ENCODE results near the gene TP53TG5. TPM values are rescaled to one million over a fixed set of nuclear protein-coding genes. Genes with fewer than 3 reads are reported as not detected.

The TP53TG5 gene
- total RNA-seq, 2 donors from 2014 or later: 0.40 to 1.0 TPM

GRCh38 chr20:45340951-45341350 is 37.2 kb downstream of the TP53TG5 start:
- H3K9ac ChIP-seq (ENCODE audit: low read depth in 2 of 2, low read length in 2 of 2): peak overlapping the region in 1 of 2 donors; percentile 100
- DNase-seq: no peak
- H3K27ac ChIP-seq: peak overlapping the region; percentile 93
- peaks cover 52% of the 10 kb centered on the region for H3K4me1 ChIP-seq
- no peaks in the 10 kb centered on the region for H3K27me3 ChIP-seq
- TF ChIP-seq CTCF (IDR thresholded peaks at IDR 0.05): no peak
- H3K36me3 ChIP-seq: no peaks in the 10 kb centered on the region
- no peaks in the 10 kb centered on the region for H3K9me3 ChIP-seq
- H3K4me3 ChIP-seq: no peak overlapping the region
- intact Hi-C loops (cut with DNase I): no loop called here

- Histone ChIP-seq H3K9ac (ENCODE audit: low read depth in 2 of 2, low read length in 2 of 2) (peak overlapping the region in 1 of 2 donors; percentile 100), H3K9me3 (no peaks in the 10 kb centered on the region), H3K36me3 (no peaks in the 10 kb centered on the region), H3K4me3 (no peak overlapping the region), H3K27me3 (no peaks in the 10 kb centered on the region), H3K4me1 (peaks cover 52% of the 10 kb centered on the region), H3K27ac (peak overlapping the region; percentile 4)
- no peak for TF ChIP-seq CTCF (IDR thresholded peaks at IDR 0.05)
- intact Hi-C loops (cut with DNase I): no loop called here
- no peak for DNase-seq
These were observed 37.8 kb downstream of the TP53TG5 start for GRCh38 chr20:45340236-45340847.

- Histone ChIP-seq H3K9me3 (no peaks in the 10 kb centered on the region), H3K27me3 (no peaks in the 10 kb centered on the region), H3K4me1 (peaks cover 50% of the 10 kb centered on the region), H3K36me3 (no peaks in the 10 kb centered on the region), H3K9ac (ENCODE audit: low read depth in 2 of 2, low read length in 2 of 2) (peak overlapping the region in 1 of 2 donors; percentile 100), H3K27ac (peak overlapping the region; percentile 72), H3K4me3 (no peak overlapping the region)
- no peak for DNase-seq
- no peak for TF ChIP-seq CTCF (IDR thresholded peaks at IDR 0.05)
- intact Hi-C loops (cut with DNase I): no loop called here
These were observed 38.3 kb downstream of the TP53TG5 start for GRCh38 chr20:45339799-45340198.

- Histone ChIP-seq H3K27me3 (no peaks in the 10 kb centered on the region), H3K4me1 (peaks cover 45% of the 10 kb centered on the region), H3K36me3 (no peaks in the 10 kb centered on the region), H3K27ac (peak overlapping the region; percentile 72), H3K9ac (ENCODE audit: low read depth in 2 of 2, low read length in 2 of 2) (peak overlapping the region in 1 of 2 donors; percentile 100), H3K9me3 (no peaks in the 10 kb centered on the region), H3K4me3 (no peak overlapping the region)
- peak; percentile 65 for DNase-seq
- intact Hi-C loops (cut with DNase I): no loop called here
- TF ChIP-seq CTCF (IDR thresholded peaks at IDR 0.05): no peak
These were observed 39.0 kb downstream of the TP53TG5 start for GRCh38 chr20:45339084-45339483.

- H3K4me3 ChIP-seq: no peak overlapping the region
- no peaks in the 10 kb centered on the region for H3K27me3 ChIP-seq
- intact Hi-C loops (cut with DNase I): no loop called here
- peak overlapping the region; percentile 1 to 100 for H3K9ac ChIP-seq (ENCODE audit: low read depth in 2 of 2, low read length in 2 of 2)
- peaks cover 45% of the 10 kb centered on the region for H3K4me1 ChIP-seq
- H3K9me3 ChIP-seq: no peaks in the 10 kb centered on the region
- H3K27ac ChIP-seq: peak overlapping the region; percentile 72
- H3K36me3 ChIP-seq: no peaks in the 10 kb centered on the region
- no peak for DNase-seq
- no peak for TF ChIP-seq CTCF (IDR thresholded peaks at IDR 0.05)
These were observed 39.7 kb downstream of the TP53TG5 start for GRCh38 chr20:45338121-45339030.

Measured in colonic mucosa (tissue), 4 donors.